Glutamatergic neuron (in vitro differentiated cells): ENCODE results near the gene HIPK4. TPM values are rescaled to one million over a fixed set of nuclear protein-coding genes. Genes with fewer than 3 reads are reported as not detected.

Source experiments
- DNase-seq: peaks from one replicate; pipeline ENCODE4 v3.0.0; 2022
- H3K27ac Mint-ChIP-seq: one replicate; pipeline ENCODE4 v1.8.0; 2020; ENCODE audit warnings: mild to moderate bottlenecking, mixed read lengths, inconsistent platforms; ENCODE audit not compliant: unreplicated experiment
- H3K27me3 Mint-ChIP-seq: one replicate; pipeline ENCODE4 v1.8.0; 2020; ENCODE audit warnings: mild to moderate bottlenecking, moderate library complexity, mixed read lengths, inconsistent platforms; ENCODE audit not compliant: unreplicated experiment
- H3K36me3 Mint-ChIP-seq: one replicate; pipeline ENCODE4 v1.8.0; 2020; ENCODE audit warnings: mild to moderate bottlenecking, mixed read lengths, inconsistent platforms; ENCODE audit not compliant: unreplicated experiment
- H3K4me1 Mint-ChIP-seq: one replicate; pipeline ENCODE4 v1.8.0; 2020; ENCODE audit warnings: mild to moderate bottlenecking, low read depth, mixed read lengths, inconsistent platforms; ENCODE audit not compliant: unreplicated experiment
- H3K4me3 Mint-ChIP-seq: one replicate; pipeline ENCODE4 v1.8.0; 2020; ENCODE audit warnings: mild to moderate bottlenecking, mixed read lengths, inconsistent platforms; ENCODE audit not compliant: unreplicated experiment
- H3K9me3 Mint-ChIP-seq: one replicate; pipeline ENCODE4 v1.8.0; 2020; ENCODE audit warnings: mild to moderate bottlenecking, moderate library complexity, mixed read lengths, inconsistent platforms; ENCODE audit not compliant: unreplicated experiment
- total RNA-seq: library from RNA; stranded (reverse); fragmentation: NEBNext Ultra II Directional; extraction: Animal tissue kit (Norgen Biotek cat#: 25700); gene quantifications from one replicate; pipeline ENCODE4 v1.2.1, GENCODE V29; 2021; ENCODE audit not compliant: unreplicated experiment
- TF ChIP-seq, protein P1 (sequence below): fragments of 200-600 bp; sonication (generic); IDR thresholded peaks from one replicate; pipeline ENCODE4 v1.5.0; 2021; ENCODE audit not compliant: partially characterized antibody, unreplicated experiment

HIPK4 gene
- total RNA-seq, 1 donor from 2014 or later, result not detected

DNA sequence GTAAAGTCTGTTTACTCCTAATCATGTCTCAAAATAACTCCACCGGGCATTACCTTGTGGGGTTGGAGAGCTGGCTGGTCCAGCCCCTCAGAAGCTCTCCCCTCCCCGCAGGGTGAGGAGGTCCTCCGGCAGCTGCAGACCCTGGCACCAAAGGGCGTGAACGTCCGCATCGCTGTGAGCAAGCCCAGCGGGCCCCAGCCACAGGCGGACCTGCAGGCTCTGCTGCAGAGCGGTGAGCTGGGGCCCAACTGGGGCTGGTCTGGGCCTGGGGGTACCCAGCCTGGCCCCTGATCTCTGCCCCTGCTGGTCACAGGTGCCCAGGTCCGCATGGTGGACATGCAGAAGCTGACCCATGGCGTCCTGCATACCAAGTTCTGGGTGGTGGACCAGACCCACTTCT is 20.2 kb downstream of the HIPK4 start:
- H3K36me3 Mint-ChIP-seq, result no peaks in the 10 kb centered on the region
- H3K9me3 Mint-ChIP-seq, result peaks cover 21% of the 10 kb centered on the region
- no peak for DNase-seq
- H3K27ac Mint-ChIP-seq, result peak overlapping the region; percentile 59
- H3K4me3 Mint-ChIP-seq, result peak overlapping the region; percentile 69
- TF ChIP-seq, protein P1, sequence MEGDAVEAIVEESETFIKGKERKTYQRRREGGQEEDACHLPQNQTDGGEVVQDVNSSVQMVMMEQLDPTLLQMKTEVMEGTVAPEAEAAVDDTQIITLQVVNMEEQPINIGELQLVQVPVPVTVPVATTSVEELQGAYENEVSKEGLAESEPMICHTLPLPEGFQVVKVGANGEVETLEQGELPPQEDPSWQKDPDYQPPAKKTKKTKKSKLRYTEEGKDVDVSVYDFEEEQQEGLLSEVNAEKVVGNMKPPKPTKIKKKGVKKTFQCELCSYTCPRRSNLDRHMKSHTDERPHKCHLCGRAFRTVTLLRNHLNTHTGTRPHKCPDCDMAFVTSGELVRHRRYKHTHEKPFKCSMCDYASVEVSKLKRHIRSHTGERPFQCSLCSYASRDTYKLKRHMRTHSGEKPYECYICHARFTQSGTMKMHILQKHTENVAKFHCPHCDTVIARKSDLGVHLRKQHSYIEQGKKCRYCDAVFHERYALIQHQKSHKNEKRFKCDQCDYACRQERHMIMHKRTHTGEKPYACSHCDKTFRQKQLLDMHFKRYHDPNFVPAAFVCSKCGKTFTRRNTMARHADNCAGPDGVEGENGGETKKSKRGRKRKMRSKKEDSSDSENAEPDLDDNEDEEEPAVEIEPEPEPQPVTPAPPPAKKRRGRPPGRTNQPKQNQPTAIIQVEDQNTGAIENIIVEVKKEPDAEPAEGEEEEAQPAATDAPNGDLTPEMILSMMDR, result no peak
- peaks cover 22% of the 10 kb centered on the region for H3K27me3 Mint-ChIP-seq
- H3K4me1 Mint-ChIP-seq, result peaks cover 23% of the 10 kb centered on the region

GRCh38 chr19:40367577-40368434 is 22.2 kb downstream of the HIPK4 start:
- TF ChIP-seq, protein P1, result no peak
- DNase-seq, result peak; percentile 70
- Mint-ChIP-seq H3K4me3 (peak overlapping the region; percentile 85), H3K9me3 (peaks cover 18% of the 10 kb centered on the region), H3K36me3 (no peaks in the 10 kb centered on the region), H3K27ac (peak overlapping the region; percentile 95), H3K27me3 (peaks cover 18% of the 10 kb centered on the region), H3K4me1 (peaks cover 21% of the 10 kb centered on the region)

- Mint-ChIP-seq H3K4me3 (peak overlapping the region; percentile 85), H3K27ac (peak overlapping the region; percentile 95), H3K36me3 (no peaks in the 10 kb centered on the region)
Measured at GRCh38 chr19:40366697-40367561, 23.1 kb downstream of the HIPK4 start.

GRCh38 chr19:40365613-40366401 is 24.2 kb downstream of the HIPK4 start:
- peak overlapping the region; percentile 85 for H3K4me3 Mint-ChIP-seq
- H3K9me3 Mint-ChIP-seq, result peaks cover 18% of the 10 kb centered on the region
- H3K36me3 Mint-ChIP-seq, result no peaks in the 10 kb centered on the region
- peak; percentile 92 for DNase-seq
- H3K27me3 Mint-ChIP-seq, result peaks cover 16% of the 10 kb centered on the region
- peaks cover 25% of the 10 kb centered on the region for H3K4me1 Mint-ChIP-seq
- TF ChIP-seq, protein P1, result no peak
- peak overlapping the region; percentile 95 for H3K27ac Mint-ChIP-seq

More at GRCh38 chr19:40366697-40367561, 23.1 kb downstream of the HIPK4 start:
- Mint-ChIP-seq H3K27me3 (peaks cover 16% of the 10 kb centered on the region), H3K9me3 (peaks cover 18% of the 10 kb centered on the region), H3K4me1 (peaks cover 25% of the 10 kb centered on the region)
- peak; percentile 83 for DNase-seq
- TF ChIP-seq, protein P1, result no peak
